ENCODE measurements around the gene CASZ1.

Gene CASZ1

DNA sequence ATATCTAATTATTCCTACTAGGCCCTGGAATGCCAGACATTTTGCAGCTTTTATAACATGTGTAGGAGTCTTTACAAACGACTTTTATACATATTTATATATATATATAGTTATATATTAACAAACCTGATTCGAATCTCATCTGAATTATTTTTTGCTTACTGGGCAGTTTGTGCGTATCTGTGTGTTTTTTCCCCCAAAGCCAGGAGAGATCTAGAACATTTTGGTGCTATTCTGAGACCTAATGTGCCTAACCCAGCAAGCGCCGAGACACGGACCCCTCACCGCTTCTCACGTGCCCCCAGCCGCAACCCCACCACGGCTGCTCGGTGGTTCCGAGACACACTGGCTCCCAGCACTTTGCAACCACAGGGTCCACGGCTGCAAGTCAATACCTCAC lies 54.8 kb downstream of the CASZ1 start:
- no peak overlapping the region for H4K91ac ChIP-seq (ENCODE audit: low read length)
- no peak overlapping the region for H3K23ac ChIP-seq (ENCODE audit: low read length in 2 of 2)
- H3K18ac ChIP-seq (ENCODE audit: low read depth in 1 of 2, low read length in 2 of 2) = no peak overlapping the region
- H3K4me3 ChIP-seq (ENCODE audit: insufficient read depth in 1 of 2, low read depth in 1 of 2, low read length in 2 of 2) = peak overlapping the region in 1 of 2 experiments; percentile 5
- peaks cover 39 to 83% of the 10 kb centered on the region in 2 experiments for H3K27me3 ChIP-seq (ENCODE audit: control insufficient read depth in 1 of 2, insufficient read depth in 1 of 2, low read length in 2 of 2)
- 95% methylated on average over 12 of the region's 13 CpGs for WGBS
- no peaks in the 10 kb centered on the region for H3K36me3 ChIP-seq (ENCODE audit: control insufficient read depth in 1 of 2, insufficient read depth in 2 of 2, low read depth in 1 of 2, low read length in 2 of 2)
- no peaks in the 10 kb centered on the region for H3K79me1 ChIP-seq (replicated peaks; ENCODE audit: low read length, poor library complexity, severe bottlenecking)
- no peak overlapping the region for H3K14ac ChIP-seq (ENCODE audit: low read length in 2 of 2)
- no peak overlapping the region for H4K8ac ChIP-seq (ENCODE audit: low read length)
- H3K27ac ChIP-seq (ENCODE audit: low read length, poor library complexity, severe bottlenecking) = no peak overlapping the region
- H2BK12ac ChIP-seq (ENCODE audit: low read length in 2 of 2) = no peak overlapping the region
- peaks cover 2% of the 10 kb centered on the region for H3K4me1 ChIP-seq (ENCODE audit: control insufficient read depth, insufficient read depth, low read depth, low read length)
- no peak overlapping the region for H3K9ac ChIP-seq (ENCODE audit: low read length)
- no peak overlapping the region for H3K4ac ChIP-seq (ENCODE audit: low read depth in 1 of 2, low read length in 2 of 2)
- no peaks in the 10 kb centered on the region for H3K9me3 ChIP-seq (ENCODE audit: control insufficient read depth, low read length)
- H2BK5ac ChIP-seq (ENCODE audit: low read depth, low read length, poor library complexity, severe bottlenecking) = no peak overlapping the region
- no peak overlapping the region for H2BK15ac ChIP-seq (ENCODE audit: low read depth, poor library complexity, severe bottlenecking)
- DNase-seq = no peak
- no peak overlapping the region for H2BK120ac ChIP-seq (ENCODE audit: low read depth, low read length)
- H3K4me2 ChIP-seq (ENCODE audit: low read length, poor library complexity, severe bottlenecking) = no peak overlapping the region
- no peak overlapping the region for H2AFZ ChIP-seq (ENCODE audit: low read depth, low read length)
- H2AK5ac ChIP-seq (ENCODE audit: low read length, severe bottlenecking) = no peak overlapping the region

DNA sequence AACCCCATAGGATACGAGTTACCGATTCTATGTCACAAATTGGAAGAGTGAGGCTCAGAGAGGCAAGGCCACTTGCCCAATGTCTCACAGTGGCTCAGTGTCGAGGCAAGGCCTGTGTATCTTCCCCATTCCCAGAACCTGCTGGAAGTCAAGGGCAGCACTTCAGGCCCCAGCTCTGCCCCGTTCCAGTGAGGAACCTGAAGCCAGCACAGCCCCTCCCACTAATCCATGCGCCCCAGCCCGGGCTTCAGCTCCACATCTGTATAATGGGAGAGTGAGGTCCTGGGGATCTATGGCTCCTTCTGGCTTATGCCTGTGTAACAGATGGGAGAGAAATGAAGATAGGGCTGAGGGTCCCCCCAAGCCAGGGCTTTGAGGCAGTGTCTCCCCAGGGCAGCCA lies 56.3 kb downstream of the CASZ1 start:
- no peak overlapping the region for H4K91ac ChIP-seq (ENCODE audit: low read length)
- no peak overlapping the region for H4K8ac ChIP-seq (ENCODE audit: low read length)
- no peaks in the 10 kb centered on the region for H3K9me3 ChIP-seq (ENCODE audit: control insufficient read depth, low read length)
- H3K4me3 ChIP-seq (ENCODE audit: insufficient read depth in 1 of 2, low read depth in 1 of 2, low read length in 2 of 2) = no peak overlapping the region
- H3K79me1 ChIP-seq (replicated peaks; ENCODE audit: low read length, poor library complexity, severe bottlenecking) = no peaks in the 10 kb centered on the region
- H2BK5ac ChIP-seq (ENCODE audit: low read depth, low read length, poor library complexity, severe bottlenecking) = no peak overlapping the region
- DNase-seq = no peak
- H2AK5ac ChIP-seq (ENCODE audit: low read length, severe bottlenecking) = no peak overlapping the region
- peaks cover 39 to 84% of the 10 kb centered on the region in 2 experiments for H3K27me3 ChIP-seq (ENCODE audit: control insufficient read depth in 1 of 2, insufficient read depth in 1 of 2, low read length in 2 of 2)
- WGBS = 91% methylated on average over 6 of the region's 6 CpGs
- H2AFZ ChIP-seq (ENCODE audit: low read depth, low read length) = no peak overlapping the region
- no peak overlapping the region for H3K23ac ChIP-seq (ENCODE audit: low read length in 2 of 2)
- no peaks in the 10 kb centered on the region for H3K4me1 ChIP-seq (ENCODE audit: control insufficient read depth, insufficient read depth, low read depth, low read length)
- no peak overlapping the region for H2BK12ac ChIP-seq (ENCODE audit: low read length in 2 of 2)
- no peaks in the 10 kb centered on the region for H3K36me3 ChIP-seq (ENCODE audit: control insufficient read depth in 1 of 2, insufficient read depth in 2 of 2, low read depth in 1 of 2, low read length in 2 of 2)
- H3K14ac ChIP-seq (ENCODE audit: low read length in 2 of 2) = no peak overlapping the region
- no peak overlapping the region for H2BK120ac ChIP-seq (ENCODE audit: low read depth, low read length)
- no peak overlapping the region for H3K4me2 ChIP-seq (ENCODE audit: low read length, poor library complexity, severe bottlenecking)
- H2BK15ac ChIP-seq (ENCODE audit: low read depth, poor library complexity, severe bottlenecking) = no peak overlapping the region
- H3K4ac ChIP-seq (ENCODE audit: low read depth in 1 of 2, low read length in 2 of 2) = no peak overlapping the region
- no peak overlapping the region for H3K9ac ChIP-seq (ENCODE audit: low read length)
- no peak overlapping the region for H3K27ac ChIP-seq (ENCODE audit: low read length, poor library complexity, severe bottlenecking)
- no peak overlapping the region for H3K18ac ChIP-seq (ENCODE audit: low read depth in 1 of 2, low read length in 2 of 2)

DNA sequence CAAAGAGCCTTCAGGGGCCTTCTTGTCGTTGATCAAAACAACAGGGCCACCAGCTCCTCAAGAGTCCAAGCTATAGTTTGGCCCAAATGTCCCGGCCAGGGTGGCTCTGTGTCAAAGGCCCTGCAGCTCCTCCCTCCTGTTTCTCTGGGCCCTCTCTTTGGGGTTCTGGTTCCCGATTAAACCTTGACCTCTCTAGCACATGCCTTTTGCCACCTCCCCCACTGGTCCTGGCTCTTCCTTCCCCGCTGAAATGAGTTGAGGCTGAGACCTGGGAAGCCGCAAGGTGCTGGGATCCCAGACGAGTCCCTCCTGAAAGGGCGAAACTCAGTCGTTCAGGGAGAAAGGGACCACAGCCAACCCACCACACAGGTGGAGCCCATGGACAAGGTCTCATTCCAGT lies 56.9 kb downstream of the CASZ1 start:
- H3K23ac ChIP-seq (ENCODE audit: low read length in 2 of 2) = no peak overlapping the region
- no peak overlapping the region for H2AK5ac ChIP-seq (ENCODE audit: low read length, severe bottlenecking)
- no peak overlapping the region for H2BK15ac ChIP-seq (ENCODE audit: low read depth, poor library complexity, severe bottlenecking)
- no peak overlapping the region for H3K18ac ChIP-seq (ENCODE audit: low read depth in 1 of 2, low read length in 2 of 2)
- H3K4me2 ChIP-seq (ENCODE audit: low read length, poor library complexity, severe bottlenecking) = no peak overlapping the region
- H3K4me3 ChIP-seq (ENCODE audit: insufficient read depth in 1 of 2, low read depth in 1 of 2, low read length in 2 of 2) = no peak overlapping the region
- WGBS = 78% methylated on average over 8 of the region's 8 CpGs
- no peak overlapping the region for H2BK12ac ChIP-seq (ENCODE audit: low read length in 2 of 2)
- no peak overlapping the region for H4K91ac ChIP-seq (ENCODE audit: low read length)
- no peaks in the 10 kb centered on the region for H3K4me1 ChIP-seq (ENCODE audit: control insufficient read depth, insufficient read depth, low read depth, low read length)
- no peaks in the 10 kb centered on the region for H3K79me1 ChIP-seq (replicated peaks; ENCODE audit: low read length, poor library complexity, severe bottlenecking)
- no peak overlapping the region for H3K14ac ChIP-seq (ENCODE audit: low read length in 2 of 2)
- no peak for DNase-seq
- no peak overlapping the region for H3K4ac ChIP-seq (ENCODE audit: low read depth in 1 of 2, low read length in 2 of 2)
- H3K27me3 ChIP-seq (ENCODE audit: control insufficient read depth in 1 of 2, insufficient read depth in 1 of 2, low read length in 2 of 2) = peaks cover 40 to 84% of the 10 kb centered on the region in 2 experiments
- H3K9ac ChIP-seq (ENCODE audit: low read length) = no peak overlapping the region
- H2AFZ ChIP-seq (ENCODE audit: low read depth, low read length) = no peak overlapping the region
- no peak overlapping the region for H3K27ac ChIP-seq (ENCODE audit: low read length, poor library complexity, severe bottlenecking)
- no peak overlapping the region for H4K8ac ChIP-seq (ENCODE audit: low read length)
- no peak overlapping the region for H2BK120ac ChIP-seq (ENCODE audit: low read depth, low read length)
- H3K36me3 ChIP-seq (ENCODE audit: control insufficient read depth in 1 of 2, insufficient read depth in 2 of 2, low read depth in 1 of 2, low read length in 2 of 2) = no peaks in the 10 kb centered on the region
- H3K9me3 ChIP-seq (ENCODE audit: control insufficient read depth, low read length) = no peaks in the 10 kb centered on the region
- no peak overlapping the region for H2BK5ac ChIP-seq (ENCODE audit: low read depth, low read length, poor library complexity, severe bottlenecking)

DNA sequence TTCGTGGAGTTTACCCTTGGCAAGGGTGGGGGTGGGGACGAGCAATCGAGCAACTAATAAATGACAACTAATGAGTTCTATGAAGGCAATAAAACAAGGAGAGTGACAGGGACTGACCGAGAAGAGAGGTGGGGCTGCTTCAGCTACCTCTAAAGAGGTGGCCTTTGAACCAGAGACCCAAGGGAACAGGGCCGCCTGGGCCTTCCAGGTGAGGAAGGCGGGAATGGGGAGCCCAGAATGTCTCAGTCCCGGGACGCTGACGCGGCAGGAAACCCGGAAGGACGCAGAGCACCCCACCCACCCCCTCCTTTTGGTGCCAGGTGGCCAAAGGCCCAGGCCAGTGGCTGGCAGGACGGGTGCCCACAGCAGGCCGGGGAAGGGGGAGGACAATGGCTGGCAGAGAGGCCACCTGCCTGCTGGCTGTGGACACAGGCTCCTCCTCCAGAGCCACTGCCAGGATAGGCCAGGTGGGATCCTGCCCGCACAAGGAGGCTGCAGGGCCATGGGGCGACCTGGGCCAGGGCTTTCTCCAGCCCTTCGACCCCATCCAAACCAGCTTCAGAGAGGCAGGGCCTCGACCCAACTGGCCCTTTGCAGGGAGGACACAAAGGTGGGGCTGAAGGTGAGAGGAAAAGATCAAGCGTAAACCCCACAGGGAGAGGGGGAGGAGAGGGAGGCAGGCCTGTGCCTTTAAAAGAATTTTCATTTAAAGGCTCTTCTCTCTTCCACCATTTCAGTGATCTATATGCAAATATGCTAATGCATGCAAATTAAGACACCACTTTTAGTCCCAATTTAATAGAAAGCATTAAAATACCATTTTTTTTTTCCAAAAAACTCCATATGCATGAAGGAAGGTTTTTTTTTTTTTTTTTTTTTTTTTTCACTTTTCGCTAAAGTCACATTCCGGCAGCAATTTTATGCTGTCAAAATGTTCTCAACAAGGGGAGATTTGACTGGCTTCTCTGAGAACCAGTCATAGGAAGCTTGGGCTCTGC lies 58.1 kb downstream of the CASZ1 start:
- Histone ChIP-seq H2AK5ac (ENCODE audit: low read length, severe bottlenecking) (no peak overlapping the region), H2BK15ac (ENCODE audit: low read depth, poor library complexity, severe bottlenecking) (no peak overlapping the region), H2BK120ac (ENCODE audit: low read depth, low read length) (no peak overlapping the region), H3K27me3 (ENCODE audit: control insufficient read depth in 1 of 2, insufficient read depth in 1 of 2, low read length in 2 of 2) (peaks cover 49 to 87% of the 10 kb centered on the region in 2 experiments), H3K4me1 (ENCODE audit: control insufficient read depth, insufficient read depth, low read depth, low read length) (no peaks in the 10 kb centered on the region), H3K18ac (ENCODE audit: low read depth in 1 of 2, low read length in 2 of 2) (no peak overlapping the region), H2BK12ac (ENCODE audit: low read length in 2 of 2) (no peak overlapping the region), H3K79me1 (replicated peaks; ENCODE audit: low read length, poor library complexity, severe bottlenecking) (no peaks in the 10 kb centered on the region), H3K23ac (ENCODE audit: low read length in 2 of 2) (no peak overlapping the region), H3K9ac (ENCODE audit: low read length) (no peak overlapping the region), H3K27ac (ENCODE audit: low read length, poor library complexity, severe bottlenecking) (no peak overlapping the region), H2BK5ac (ENCODE audit: low read depth, low read length, poor library complexity, severe bottlenecking) (no peak overlapping the region), H2AFZ (ENCODE audit: low read depth, low read length) (no peak overlapping the region), H3K4me3 (ENCODE audit: insufficient read depth in 1 of 2, low read depth in 1 of 2, low read length in 2 of 2) (no peak overlapping the region), H3K9me3 (ENCODE audit: control insufficient read depth, low read length) (no peaks in the 10 kb centered on the region), H3K4me2 (ENCODE audit: low read length, poor library complexity, severe bottlenecking) (no peak overlapping the region), H4K8ac (ENCODE audit: low read length) (no peak overlapping the region), H4K91ac (ENCODE audit: low read length) (no peak overlapping the region), H3K4ac (ENCODE audit: low read depth in 1 of 2, low read length in 2 of 2) (no peak overlapping the region), H3K14ac (ENCODE audit: low read length in 2 of 2) (no peak overlapping the region), H3K36me3 (ENCODE audit: control insufficient read depth in 1 of 2, insufficient read depth in 2 of 2, low read depth in 1 of 2, low read length in 2 of 2) (no peaks in the 10 kb centered on the region)
- 79% methylated on average over 19 of the region's 21 CpGs for WGBS
- DNase-seq = no peak

All from mesenchymal stem cell (in vitro differentiated cells and primary cell).